Stimulated activated CD4-positive, alpha-beta T cell treated with anti-CD3 and anti-CD28 coated beads, Interleukin-1b, Interleukin-23, amount 100 ng/mL, for 24 hours (primary cell): ENCODE results near the gene ENTHD1.

Source experiments
- DNase-seq, 4 experiments: peaks; one replicate each; pipeline ENCODE4 v3.0.0-alpha.2; 2020; ENCODE audit warnings: low read depth in 4 of 4, low spot score in 1 of 4

Gene ENTHD1

GRCh38 chr22:39716534-39716933 lies 177.0 kb downstream of the ENTHD1 start:
- DNase-seq = no peak

- DNase-seq = no peak
These were observed 177.6 kb downstream of the ENTHD1 start for GRCh38 chr22:39715778-39716495.

GRCh38 chr22:39714321-39714720 lies 179.2 kb downstream of the ENTHD1 start:
- no peak for DNase-seq

GRCh38 chr22:39713799-39714290 lies 179.7 kb downstream of the ENTHD1 start:
- no peak for DNase-seq

GRCh38 chr22:39712751-39713525 lies 180.6 kb downstream of the ENTHD1 start:
- no peak for DNase-seq

GRCh38 chr22:39712081-39712480 lies 181.5 kb downstream of the ENTHD1 start:
- no peak for DNase-seq

- DNase-seq = no peak
These were observed 183.0 kb downstream of the ENTHD1 start for GRCh38 chr22:39710380-39711150.

GRCh38 chr22:39707816-39708215 lies 185.7 kb downstream of the ENTHD1 start:
- DNase-seq = no peak

- DNase-seq = no peak
These were observed 186.2 kb downstream of the ENTHD1 start for GRCh38 chr22:39707351-39707750.

GRCh38 chr22:39706376-39707140 lies 187.0 kb downstream of the ENTHD1 start:
- DNase-seq = no peak

- DNase-seq = no peak
These were observed 188.2 kb downstream of the ENTHD1 start for GRCh38 chr22:39705386-39705785.

GRCh38 chr22:39703928-39704639 lies 189.5 kb downstream of the ENTHD1 start:
- no peak for DNase-seq

- no peak for DNase-seq
These were observed 190.5 kb downstream of the ENTHD1 start for GRCh38 chr22:39703091-39703490.

GRCh38 chr22:39700565-39700964 lies 193.0 kb downstream of the ENTHD1 start:
- no peak for DNase-seq

- no peak for DNase-seq
These were observed 193.8 kb downstream of the ENTHD1 start for GRCh38 chr22:39699631-39700360.

GRCh38 chr22:39697790-39698430 lies 195.7 kb downstream of the ENTHD1 start:
- no peak for DNase-seq

- DNase-seq = no peak
These were observed 199.5 kb downstream of the ENTHD1 start for GRCh38 chr22:39693943-39694500.
